H9 (cell line): ENCODE results near the gene HDAC2. TPM values are rescaled to one million over a fixed set of nuclear protein-coding genes. Genes with fewer than 3 reads are reported as not detected.

ENCODE experiments used
- DNase-seq: peaks from one replicate; pipeline ENCODE4 v3.0.0-alpha.2; 2017
- H2AFZ ChIP-seq: one replicate; pipeline ENCODE4 v1.6.1; 2013; ENCODE audit warnings: mild to moderate bottlenecking, low read length, control low read depth, moderate library complexity
- H2AK5ac ChIP-seq: 2 replicates; pipeline ENCODE4 v1.6.1; 2013; ENCODE audit warnings: low read length, control low read depth, mixed read lengths; ENCODE audit not compliant: insufficient read length
- H2BK120ac ChIP-seq: one replicate; pipeline ENCODE4 v1.6.1; 2013; ENCODE audit warnings: low read depth, mild to moderate bottlenecking, low read length, control low read depth, inconsistent platforms; ENCODE audit not compliant: poor library complexity, severe bottlenecking
- H2BK12ac ChIP-seq: 2 replicates; pipeline ENCODE4 v1.6.1; 2013; ENCODE audit warnings: low read length, control low read depth, mixed read lengths, low read depth; ENCODE audit not compliant: insufficient read length
- H2BK15ac ChIP-seq: 2 replicates; pipeline ENCODE4 v1.6.1; 2013; ENCODE audit warnings: low read depth, low read length, control low read depth
- H2BK20ac ChIP-seq: one replicate; pipeline ENCODE4 v1.6.1; 2013; ENCODE audit warnings: low read depth, mild to moderate bottlenecking, low read length, control low read depth, inconsistent platforms; ENCODE audit not compliant: poor library complexity, severe bottlenecking
- H2BK5ac ChIP-seq: 2 replicates; pipeline ENCODE4 v1.6.1; 2013; ENCODE audit warnings: low read length, control low read depth, mixed read lengths; ENCODE audit not compliant: insufficient read length
- H3K14ac ChIP-seq: 2 replicates; pipeline ENCODE4 v1.6.1; 2013; ENCODE audit warnings: low read length, control low read depth; ENCODE audit not compliant: insufficient read depth
- H3K18ac ChIP-seq: 2 replicates; pipeline ENCODE4 v1.6.1; 2013; ENCODE audit warnings: low read depth, mild to moderate bottlenecking, mixed read lengths, low read length, control low read depth; ENCODE audit not compliant: insufficient read length
- H3K23ac ChIP-seq: 2 replicates; pipeline ENCODE4 v1.6.1; 2013; ENCODE audit warnings: low read length, control low read depth, mixed read lengths, low read depth; ENCODE audit not compliant: insufficient read length
- H3K23me2 ChIP-seq: 2 replicates; pipeline ENCODE4 v1.6.1; 2013; ENCODE audit warnings: low read depth, mild to moderate bottlenecking, mixed read lengths, low read length, control low read depth; ENCODE audit not compliant: insufficient read length, poor library complexity, severe bottlenecking
- H3K27ac ChIP-seq: 2 replicates; pipeline ENCODE4 v1.5.1; 2013; ENCODE audit warnings: low read length, control low read depth, mixed read lengths, low read depth; ENCODE audit not compliant: insufficient read length
- H3K27me3 ChIP-seq: 2 replicates; pipeline ENCODE4 v1.6.1; 2013; ENCODE audit warnings: low read length, control low read depth, inconsistent platforms; ENCODE audit not compliant: insufficient read depth
- H3K4ac ChIP-seq: 2 replicates; pipeline ENCODE4 v1.6.1; 2013; ENCODE audit warnings: low read depth, mild to moderate bottlenecking, control low read depth, inconsistent platforms, low read length, moderate library complexity
- H3K4me1 ChIP-seq: 2 replicates; pipeline ENCODE4 v1.6.1; 2013; ENCODE audit warnings: low read length, control low read depth, inconsistent platforms; ENCODE audit not compliant: insufficient read depth
- H3K4me2 ChIP-seq: 2 replicates; pipeline ENCODE4 v1.6.1; 2013; ENCODE audit warnings: low read length, control low read depth, mixed read lengths; ENCODE audit not compliant: insufficient read length, insufficient read depth
- H3K56ac ChIP-seq: 2 replicates; pipeline ENCODE4 v1.6.1; 2013; ENCODE audit warnings: low read depth, mild to moderate bottlenecking, mixed read lengths, low read length, control low read depth; ENCODE audit not compliant: insufficient read length
- H3K79me1 ChIP-seq: 2 replicates; pipeline ENCODE4 v1.6.1; 2013; ENCODE audit warnings: low read depth, mild to moderate bottlenecking, moderate library complexity, low read length, control low read depth, inconsistent platforms; ENCODE audit not compliant: insufficient read depth, poor library complexity, severe bottlenecking
- H3K79me2 ChIP-seq: 2 replicates; pipeline ENCODE4 v1.6.1; 2013; ENCODE audit warnings: low read length, control low read depth, inconsistent platforms; ENCODE audit not compliant: insufficient read depth
- H3K9ac ChIP-seq: 2 replicates; pipeline ENCODE4 v1.6.1; 2013; ENCODE audit warnings: low read length, control low read depth, mixed read lengths; ENCODE audit not compliant: insufficient read length; ENCODE audit errors: extremely low read depth
- H3K9me3 ChIP-seq: one replicate; pipeline ENCODE4 v1.6.1; 2013; ENCODE audit warnings: low read depth, low read length, inconsistent platforms; ENCODE audit not compliant: control insufficient read depth
- H3T11ph ChIP-seq: one replicate; pipeline ENCODE4 v1.6.1; 2013; ENCODE audit warnings: mild to moderate bottlenecking, low read length, control low read depth, inconsistent platforms
- H4K20me1 ChIP-seq: one replicate; pipeline ENCODE4 v1.6.1; 2013; ENCODE audit not compliant: control insufficient read depth, insufficient read length, insufficient read depth
- H4K5ac ChIP-seq: 2 replicates; pipeline ENCODE4 v1.6.1; 2013; ENCODE audit warnings: low read depth, mild to moderate bottlenecking, mixed read lengths, low read length, control low read depth; ENCODE audit not compliant: insufficient read length
- H4K8ac ChIP-seq: replicated peaks from 2 replicates; pipeline ENCODE4 v1.6.1; 2013; ENCODE audit warnings: low read length, control low read depth, mixed read lengths, low read depth; ENCODE audit not compliant: insufficient read length
- H4K91ac ChIP-seq: 2 replicates; pipeline ENCODE4 v1.6.1; 2013; ENCODE audit warnings: low read depth, mild to moderate bottlenecking, moderate library complexity, mixed read lengths, low read length, control low read depth; ENCODE audit not compliant: insufficient read length
- H3K27ac Mint-ChIP-seq, 3 experiments: 2 replicates in 2 of 3; 3 replicates in 1 of 3; pipeline ENCODE4 v1.8.0; 2020 to 2021; ENCODE audit warnings: mixed read lengths in 3 of 3, mild to moderate bottlenecking in 1 of 3, moderate library complexity in 1 of 3
- H3K27me3 Mint-ChIP-seq: 2 replicates; pipeline ENCODE4 v1.8.0; 2021; ENCODE audit warnings: low read depth, mild to moderate bottlenecking, moderate library complexity, mixed read lengths
- H3K36me3 Mint-ChIP-seq, 3 experiments: 2 replicates in 2 of 3; 3 replicates in 1 of 3; pipeline ENCODE4 v1.8.0; 2020 to 2021; ENCODE audit warnings: low read depth in 3 of 3, mixed read lengths in 3 of 3; ENCODE audit not compliant: insufficient read depth in 1 of 3
- H3K4me1 Mint-ChIP-seq, 2 experiments: 2 replicates each; pipeline ENCODE4 v1.8.0; 2020; ENCODE audit warnings: mixed read lengths in 2 of 2
- H3K4me3 Mint-ChIP-seq, 2 experiments: 2 replicates in 1 of 2; 3 replicates in 1 of 2; pipeline ENCODE4 v1.8.0; 2020 to 2021; ENCODE audit warnings: mild to moderate bottlenecking in 2 of 2, mixed read lengths in 2 of 2, moderate library complexity in 1 of 2
- H3K9me3 Mint-ChIP-seq, 2 experiments: 2 replicates in 1 of 2; 3 replicates in 1 of 2; pipeline ENCODE4 v1.8.0; 2020; ENCODE audit warnings: mild to moderate bottlenecking in 2 of 2, mixed read lengths in 2 of 2, moderate library complexity in 1 of 2
- CTCF ChIP-seq: fragments of 200-600 bp; sonication (generic); conservative IDR thresholded peaks from 3 replicates; pipeline ENCODE4 v1.8.0; 2021; ENCODE audit warnings: antibody characterized with exemption, mild to moderate bottlenecking
- total RNA-seq: library from RNA; stranded (reverse); gene quantifications from 2 replicates; pipeline ENCODE4 v1.2.1, GENCODE V29; 2021

Gene HDAC2
- total RNA-seq, 1 experiment from 2014 or later, result 330 TPM

GRCh38 chr6:113953346-113953745 lies 17.6 kb downstream of the HDAC2 start:
- Histone ChIP-seq H3K18ac (no peak overlapping the region), H2BK15ac (no peak overlapping the region), H3K79me1 (no peaks in the 10 kb centered on the region), H3K4me1 (no peaks in the 10 kb centered on the region), H3K4ac (no peak overlapping the region), H2BK5ac (no peak overlapping the region), H3K4me2 (no peak overlapping the region), H4K5ac (no peak overlapping the region), H3K23me2 (no peaks in the 10 kb centered on the region), H3K9ac (no peak overlapping the region), H3K79me2 (peaks cover 7% of the 10 kb centered on the region; the same call in 1 of the 2 replicates), H2AFZ (no peak overlapping the region), H2BK12ac (no peak overlapping the region), H3K27me3 (no peaks in the 10 kb centered on the region), H4K8ac (no peak overlapping the region), H3K56ac (no peak overlapping the region), H3K27ac (no peak overlapping the region), H4K20me1 (no peaks in the 10 kb centered on the region), H4K91ac (no peak overlapping the region), H2BK20ac (no peak overlapping the region), H3K14ac (no peak overlapping the region), H3K9me3 (no peaks in the 10 kb centered on the region), H3T11ph (no peak overlapping the region), H2AK5ac (no peak overlapping the region), H2BK120ac (no peak overlapping the region), H3K23ac (no peak overlapping the region)
- no peak for TF ChIP-seq CTCF
- Mint-ChIP-seq H3K4me3 (no peak overlapping the region), H3K27me3 (no peaks in the 10 kb centered on the region), H3K36me3 (peaks cover 41 to 92% (median 87%) of the 10 kb centered on the region in 3 experiments; a peak in 6 of 7 replicates), H3K27ac (no peak overlapping the region), H3K4me1 (no peaks in the 10 kb centered on the region), H3K9me3 (no peaks in the 10 kb centered on the region)
- DNase-seq, result no peak
